CD14-positive monocyte (primary cell): ENCODE data around the gene SMPDL3A. TPM values are rescaled to one million over a fixed set of nuclear protein-coding genes. Genes with fewer than 3 reads are reported as not detected.
A peak's percentile ranks its signal among the peaks of the same experiment; 100 is the strongest.

Experiments used
- DNase-seq, 3 donors: peaks; one replicate each; pipeline ENCODE4 v3.0.0-alpha.2; 2011 to 2022
- H2AFZ ChIP-seq: 2 replicates; pipeline ENCODE4 v1.6.0; 2012; ENCODE audit warnings: mild to moderate bottlenecking, low read depth, low read length, inconsistent platforms; ENCODE audit not compliant: insufficient read depth, poor library complexity, severe bottlenecking
- H3K27ac ChIP-seq, 2 donors: 1 replicate in 1 of 2; 2 replicates in 1 of 2; pipeline ENCODE4 v1.5.1; 2012 to 2013; ENCODE audit warnings: low read length in 2 of 2, control low read depth in 1 of 2, inconsistent platforms in 1 of 2, low read depth in 1 of 2, mild to moderate bottlenecking in 1 of 2
- H3K27me3 ChIP-seq, 2 donors: one replicate each; pipeline versions ENCODE4 v1.6.0 to v1.6.1; 2011 to 2013; ENCODE audit warnings: low read length in 2 of 2; ENCODE audit not compliant: control insufficient read depth in 2 of 2, insufficient read depth in 2 of 2
- H3K36me3 ChIP-seq, 2 donors: replicated peaks in 1 of 2; 1 replicate in 1 of 2; 2 replicates in 1 of 2; pipeline versions ENCODE4 v1.5.1 to v1.6.1; 2012 to 2013; ENCODE audit warnings: low read length in 2 of 2, control low read depth in 1 of 2, inconsistent platforms in 1 of 2, mild to moderate bottlenecking in 1 of 2; ENCODE audit not compliant: insufficient read depth in 2 of 2, control insufficient read depth in 1 of 2
- H3K4me1 ChIP-seq, 2 donors: 1 replicate in 1 of 2; 2 replicates in 1 of 2; pipeline versions ENCODE4 v1.5.1 to v1.6.1; 2012 to 2013; ENCODE audit warnings: low read length in 2 of 2, control low read depth in 1 of 2, inconsistent platforms in 1 of 2, mild to moderate bottlenecking in 1 of 2, moderate library complexity in 1 of 2; ENCODE audit not compliant: insufficient read depth in 2 of 2, control insufficient read depth in 1 of 2
- H3K4me2 ChIP-seq: replicated peaks from 2 replicates; pipeline ENCODE3; 2012; ENCODE audit warnings: low read length, moderate library complexity, mild to moderate bottlenecking; ENCODE audit not compliant: poor library complexity, severe bottlenecking; ENCODE audit errors: extremely low read depth
- H3K4me3 ChIP-seq, 3 experiments: fragments of 200-600 bp in 1 of 3; sonication (generic) in 1 of 3; replicated peaks in 1 of 3; 1 replicate in 2 of 3; 2 replicates in 1 of 3; pipeline ENCODE4 v1.5.1; 2011 to 2013; ENCODE audit warnings: low read length in 3 of 3, mild to moderate bottlenecking in 3 of 3, control low read depth in 2 of 3, low read depth in 2 of 3, inconsistent platforms in 1 of 3, moderate library complexity in 1 of 3
- H3K79me2 ChIP-seq: 2 replicates; pipeline ENCODE4 v1.6.0; 2012; ENCODE audit warnings: mild to moderate bottlenecking, control low read depth, inconsistent platforms, low read length, moderate library complexity; ENCODE audit not compliant: insufficient read depth
- H3K9ac ChIP-seq: 2 replicates; pipeline ENCODE4 v1.6.0; 2017; ENCODE audit warnings: low read length, mild to moderate bottlenecking; ENCODE audit not compliant: insufficient read depth, poor library complexity, severe bottlenecking
- H3K9me3 ChIP-seq, 2 donors: replicated peaks in 1 of 2; 1 replicate in 1 of 2; 2 replicates in 1 of 2; pipeline versions ENCODE4 v1.5.1 to v1.6.1; 2012 to 2013; ENCODE audit warnings: low read length in 2 of 2, control low read depth in 1 of 2; ENCODE audit not compliant: control insufficient read depth in 1 of 2, insufficient read depth in 1 of 2
- H4K20me1 ChIP-seq: 2 replicates; pipeline ENCODE4 v1.6.0; 2012; ENCODE audit warnings: mild to moderate bottlenecking, low read length, control low read depth, moderate library complexity; ENCODE audit not compliant: insufficient read depth
- H3K27ac Mint-ChIP-seq, 7 donors: one replicate each; pipeline ENCODE4 v1.8.0; 2020; ENCODE audit warnings: mild to moderate bottlenecking in 7 of 7, mixed read lengths in 7 of 7, moderate library complexity in 6 of 7, inconsistent platforms in 2 of 7
- H3K27me3 Mint-ChIP-seq, 3 donors: one replicate each; pipeline ENCODE4 v1.8.0; 2021 to 2022; ENCODE audit warnings: low read depth in 3 of 3, mild to moderate bottlenecking in 3 of 3, mixed read lengths in 3 of 3, moderate library complexity in 3 of 3, inconsistent platforms in 1 of 3
- H3K36me3 Mint-ChIP-seq, 2 donors: one replicate each; pipeline ENCODE4 v1.8.0; 2020; ENCODE audit warnings: mixed read lengths in 2 of 2, inconsistent platforms in 1 of 2, mild to moderate bottlenecking in 1 of 2
- H3K4me1 Mint-ChIP-seq: one replicate; pipeline ENCODE4 v1.8.0; 2020; ENCODE audit warnings: mild to moderate bottlenecking, mixed read lengths
- H3K4me3 Mint-ChIP-seq, 2 donors: one replicate each; pipeline ENCODE4 v1.8.0; 2020; ENCODE audit warnings: mild to moderate bottlenecking in 2 of 2, mixed read lengths in 2 of 2, moderate library complexity in 1 of 2
- H3K9me3 Mint-ChIP-seq, 7 donors: one replicate each; pipeline ENCODE4 v1.8.0; 2020 to 2022; ENCODE audit warnings: mixed read lengths in 7 of 7, mild to moderate bottlenecking in 6 of 7, moderate library complexity in 6 of 7, inconsistent platforms in 2 of 7
- WGBS: methylation state at CpG from one replicate; pipeline ENCODE4 v1.1.5; 2013; ENCODE audit warnings: missing lambda C conversion rate; ENCODE audit not compliant: insufficient coverage; 5-methylcytosine and 5-hydroxymethylcytosine counted together
- intact Hi-C, 2 donors: fragments of 100-400 bp; cut with micrococcal nuclease; formaldehyde crosslinking; loops; one replicate each; pipeline versions ENCODE4 v1.15.0 to v1.15.1; 2023
- polyA plus RNA-seq, 3 donors: library from polyadenylated mRNA; depleted of rRNA in 1 of 3; unstranded in 2 of 3; stranded (reverse) in 1 of 3; fragments of 300-500 nt in 2 of 3; fragments of >200 nt in 1 of 3; fragmentation: Illumina TruSeq in 2 of 3; gene quantifications; 1 replicate in 2 of 3; 2 replicates in 1 of 3; pipeline ENCODE4 v1.2.3, GENCODE V29; 2012 to 2021
- small RNA-seq: library from RNA; depleted of rRNA; stranded (forward); fragments of <200 nt; gene quantifications from one replicate; pipeline ENCODE3, GENCODE V24; 2012; ENCODE audit warnings: low read depth; ENCODE audit not compliant: insufficient read length
- TF ChIP-seq, protein P1 (sequence below): fragments of 200-600 bp; IDR thresholded peaks from one replicate; pipeline ENCODE4 v1.8.0; 2022; ENCODE audit warnings: antibody characterized with exemption, mild to moderate bottlenecking

The SMPDL3A gene
- polyA plus RNA-seq, 3 donors, result 21.3 to 30.1 (median 21.7) TPM

DNA sequence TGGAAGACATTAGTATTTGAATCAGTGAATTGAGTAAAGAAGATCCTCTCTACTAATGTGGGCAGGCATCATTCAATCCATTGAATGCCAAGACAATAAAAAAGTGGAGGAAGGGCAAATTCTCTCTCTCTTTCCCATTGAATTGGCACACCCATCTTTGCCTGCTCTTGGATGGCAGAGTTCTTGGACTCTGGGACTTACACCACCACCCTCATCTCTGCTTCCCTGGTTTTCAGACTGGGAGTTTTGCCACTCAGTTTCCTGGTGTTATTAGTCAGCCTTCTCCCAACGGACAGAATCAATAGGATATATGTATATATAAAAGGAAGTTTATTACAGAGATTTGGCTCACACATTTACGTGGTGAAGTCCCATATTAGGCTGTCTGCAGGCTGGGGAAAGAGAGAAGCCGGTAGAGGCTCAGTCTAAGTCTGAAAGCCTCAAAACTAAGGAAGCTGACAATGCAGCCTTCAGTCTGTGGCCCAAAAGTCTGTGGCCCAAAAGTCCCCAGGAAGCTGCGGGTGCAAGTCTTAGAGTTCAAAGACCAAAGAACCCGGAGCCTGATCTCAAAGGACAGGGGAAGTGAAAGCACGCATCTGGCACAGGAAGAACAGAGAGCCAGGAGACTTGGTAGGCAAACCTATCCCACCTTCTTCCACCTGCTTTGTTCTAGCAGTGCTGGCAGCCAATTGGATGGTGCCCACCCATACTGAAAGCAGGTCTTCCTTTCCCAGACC, 64.4 kb downstream of the SMPDL3A start:
- Mint-ChIP-seq H3K27ac (no peak overlapping the region), H3K4me1 (no peaks in the 10 kb centered on the region), H3K36me3 (no peaks in the 10 kb centered on the region), H3K4me3 (no peak overlapping the region), H3K27me3 (peaks cover 7 to 8% (median 7%) of the 10 kb centered on the region in 3 donors), H3K9me3 (no peaks in the 10 kb centered on the region)
- TF ChIP-seq, protein P1, sequence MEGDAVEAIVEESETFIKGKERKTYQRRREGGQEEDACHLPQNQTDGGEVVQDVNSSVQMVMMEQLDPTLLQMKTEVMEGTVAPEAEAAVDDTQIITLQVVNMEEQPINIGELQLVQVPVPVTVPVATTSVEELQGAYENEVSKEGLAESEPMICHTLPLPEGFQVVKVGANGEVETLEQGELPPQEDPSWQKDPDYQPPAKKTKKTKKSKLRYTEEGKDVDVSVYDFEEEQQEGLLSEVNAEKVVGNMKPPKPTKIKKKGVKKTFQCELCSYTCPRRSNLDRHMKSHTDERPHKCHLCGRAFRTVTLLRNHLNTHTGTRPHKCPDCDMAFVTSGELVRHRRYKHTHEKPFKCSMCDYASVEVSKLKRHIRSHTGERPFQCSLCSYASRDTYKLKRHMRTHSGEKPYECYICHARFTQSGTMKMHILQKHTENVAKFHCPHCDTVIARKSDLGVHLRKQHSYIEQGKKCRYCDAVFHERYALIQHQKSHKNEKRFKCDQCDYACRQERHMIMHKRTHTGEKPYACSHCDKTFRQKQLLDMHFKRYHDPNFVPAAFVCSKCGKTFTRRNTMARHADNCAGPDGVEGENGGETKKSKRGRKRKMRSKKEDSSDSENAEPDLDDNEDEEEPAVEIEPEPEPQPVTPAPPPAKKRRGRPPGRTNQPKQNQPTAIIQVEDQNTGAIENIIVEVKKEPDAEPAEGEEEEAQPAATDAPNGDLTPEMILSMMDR, result no peak
- Histone ChIP-seq H3K36me3 (no peaks in the 10 kb centered on the region), H4K20me1 (no peaks in the 10 kb centered on the region), H3K4me1 (no peaks in the 10 kb centered on the region), H3K27me3 (no peaks in the 10 kb centered on the region), H3K9ac (no peak overlapping the region), H3K4me2 (no peak overlapping the region), H3K4me3 (no peak overlapping the region), H3K9me3 (no peaks in the 10 kb centered on the region), H3K27ac (no peak overlapping the region), H2AFZ (no peak overlapping the region), H3K79me2 (no peaks in the 10 kb centered on the region)
- DNase-seq, result peak in 1 of 3 donors; percentile 17
- 55% methylated on average over 4 of the region's 6 CpGs for WGBS
- intact Hi-C loops, result no loop called here

Small RNAs within 50 kb of the gene (small RNA-seq; reads per million reads assigned to genes)
- not detected for gene RN7SL564P

Other genes starting within 250 kb of the SMPDL3A start
- gene PKIB, start 178.9 kb upstream of the SMPDL3A start, polyA plus RNA-seq, result 1 to 10 TPM; 1.3 to 2.0 (median 1.4) TPM
- not detected for gene FABP7, start 9.5 kb upstream of the SMPDL3A start, polyA plus RNA-seq
- gene CLVS2, start 207.0 kb downstream of the SMPDL3A start, polyA plus RNA-seq, result not detected